ENCODE measurements around the gene MTG2.

The MTG2 gene

DNA sequence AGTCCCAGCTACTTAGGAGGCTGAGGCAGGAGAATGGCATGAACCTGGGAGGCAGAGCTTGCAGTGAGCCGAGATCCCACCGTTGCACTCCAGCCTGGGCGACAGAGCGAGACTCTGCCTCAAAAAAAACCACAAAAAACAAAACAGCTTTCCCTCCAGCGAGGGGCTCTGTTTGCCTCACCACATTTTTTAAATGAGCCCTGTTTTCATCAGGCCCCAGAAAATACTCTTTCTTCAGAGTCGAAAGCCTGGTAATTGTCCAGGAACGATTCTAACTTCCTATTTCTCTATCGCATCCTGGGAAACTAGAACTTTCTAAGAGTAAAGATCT is 12.2 kb downstream of the MTG2 start:
- H3K4me1 ChIP-seq (ENCODE audit: control insufficient read depth, insufficient read depth, low read length): no peaks in the 10 kb centered on the region
- H3K27ac ChIP-seq (ENCODE audit: extremely low read depth, low read depth, low read length): no peak overlapping the region
- no peak overlapping the region for H3K4me3 ChIP-seq (ENCODE audit: low read depth, low read length)
- POLR2A ChIA-PET: no interaction called here
- H3K9me3 ChIP-seq (ENCODE audit: control insufficient read depth, insufficient read depth, low read depth, low read length): no peaks in the 10 kb centered on the region
- CTCF ChIA-PET: interaction anchor here (0.6 kb wide), 2 partner anchors 106 to 125 kb away, joined by 3 to 5 read pairs; no protein-coding TSS in a partner anchor
- TF ChIP-seq ZNF677 (tag by site-specific recombination; IDR thresholded peaks at IDR 0.05): no peak
- peaks cover 15 to 75% of the 10 kb centered on the region in 2 experiments for H3K36me3 ChIP-seq (ENCODE audit: control insufficient read depth in 2 of 2, insufficient read depth in 1 of 2, low read length in 2 of 2)

DNA sequence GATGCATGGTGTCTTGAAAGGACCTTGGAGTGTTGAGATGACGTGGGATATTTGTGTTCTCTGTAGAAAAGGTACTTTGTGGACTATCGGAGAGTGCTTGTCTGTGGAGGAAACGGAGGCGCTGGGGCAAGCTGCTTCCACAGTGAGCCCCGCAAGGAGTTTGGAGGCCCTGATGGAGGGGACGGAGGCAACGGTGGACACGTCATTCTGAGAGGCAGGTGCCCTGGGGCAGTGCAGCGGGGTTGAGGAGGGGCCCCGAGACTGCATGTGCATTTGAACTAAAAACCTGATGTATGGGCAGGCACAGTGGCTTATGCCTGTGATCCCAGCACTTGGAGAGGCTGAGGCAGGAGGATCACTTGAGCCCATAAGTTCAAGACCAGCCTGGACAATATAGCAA is 12.9 kb downstream of the MTG2 start:
- POLR2A ChIA-PET: no interaction called here

DNA sequence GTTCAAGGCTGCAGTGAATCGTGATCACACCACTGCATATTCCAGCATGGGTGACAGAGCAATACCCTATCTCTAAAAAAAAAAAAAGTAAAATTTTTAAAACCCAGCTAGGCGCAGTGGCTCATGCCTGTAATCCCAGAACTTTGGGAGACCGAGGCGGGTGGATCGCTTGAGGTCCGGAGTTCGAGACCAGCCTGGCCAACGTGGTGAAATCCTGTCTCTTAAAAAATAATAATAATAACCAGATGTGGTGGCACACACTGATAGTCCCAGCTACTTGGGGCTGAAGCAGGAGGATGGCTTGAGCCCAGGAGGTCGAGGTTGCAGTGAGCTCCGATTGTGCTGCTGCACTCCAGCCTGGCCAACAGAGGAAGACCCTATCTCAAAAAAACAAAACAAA is 13.5 kb downstream of the MTG2 start:
- Histone ChIP-seq H3K9me3 (ENCODE audit: control insufficient read depth, insufficient read depth, low read depth, low read length) (no peaks in the 10 kb centered on the region), H3K27ac (ENCODE audit: extremely low read depth, low read depth, low read length) (no peak overlapping the region), H3K36me3 (ENCODE audit: control insufficient read depth in 2 of 2, insufficient read depth in 1 of 2, low read length in 2 of 2) (peaks cover 14 to 78% of the 10 kb centered on the region in 2 experiments), H3K4me3 (ENCODE audit: low read depth, low read length) (no peak overlapping the region), H3K4me1 (ENCODE audit: control insufficient read depth, insufficient read depth, low read length) (no peaks in the 10 kb centered on the region)
- TF ChIP-seq ZNF132 (tag by site-specific recombination; IDR thresholded peaks at IDR 0.05; ENCODE audit: borderline replicate concordance): no peak
- no peak for TF ChIP-seq ZNF610 (tag by site-specific recombination; IDR thresholded peaks at IDR 0.05; ENCODE audit: borderline replicate concordance)
- TF ChIP-seq ZFP41 (tag by site-specific recombination; IDR thresholded peaks at IDR 0.05; ENCODE audit: borderline replicate concordance): no peak
- TF ChIP-seq, protein P1, sequence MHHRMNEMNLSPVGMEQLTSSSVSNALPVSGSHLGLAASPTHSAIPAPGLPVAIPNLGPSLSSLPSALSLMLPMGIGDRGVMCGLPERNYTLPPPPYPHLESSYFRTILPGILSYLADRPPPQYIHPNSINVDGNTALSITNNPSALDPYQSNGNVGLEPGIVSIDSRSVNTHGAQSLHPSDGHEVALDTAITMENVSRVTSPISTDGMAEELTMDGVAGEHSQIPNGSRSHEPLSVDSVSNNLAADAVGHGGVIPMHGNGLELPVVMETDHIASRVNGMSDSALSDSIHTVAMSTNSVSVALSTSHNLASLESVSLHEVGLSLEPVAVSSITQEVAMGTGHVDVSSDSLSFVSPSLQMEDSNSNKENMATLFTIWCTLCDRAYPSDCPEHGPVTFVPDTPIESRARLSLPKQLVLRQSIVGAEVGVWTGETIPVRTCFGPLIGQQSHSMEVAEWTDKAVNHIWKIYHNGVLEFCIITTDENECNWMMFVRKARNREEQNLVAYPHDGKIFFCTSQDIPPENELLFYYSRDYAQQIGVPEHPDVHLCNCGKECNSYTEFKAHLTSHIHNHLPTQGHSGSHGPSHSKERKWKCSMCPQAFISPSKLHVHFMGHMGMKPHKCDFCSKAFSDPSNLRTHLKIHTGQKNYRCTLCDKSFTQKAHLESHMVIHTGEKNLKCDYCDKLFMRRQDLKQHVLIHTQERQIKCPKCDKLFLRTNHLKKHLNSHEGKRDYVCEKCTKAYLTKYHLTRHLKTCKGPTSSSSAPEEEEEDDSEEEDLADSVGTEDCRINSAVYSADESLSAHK (tag by site-specific recombination; IDR thresholded peaks at IDR 0.05): no peak
- TF ChIP-seq ZNF184 (tag by site-specific recombination; IDR thresholded peaks at IDR 0.05): no peak
- TF ChIP-seq, protein P2, sequence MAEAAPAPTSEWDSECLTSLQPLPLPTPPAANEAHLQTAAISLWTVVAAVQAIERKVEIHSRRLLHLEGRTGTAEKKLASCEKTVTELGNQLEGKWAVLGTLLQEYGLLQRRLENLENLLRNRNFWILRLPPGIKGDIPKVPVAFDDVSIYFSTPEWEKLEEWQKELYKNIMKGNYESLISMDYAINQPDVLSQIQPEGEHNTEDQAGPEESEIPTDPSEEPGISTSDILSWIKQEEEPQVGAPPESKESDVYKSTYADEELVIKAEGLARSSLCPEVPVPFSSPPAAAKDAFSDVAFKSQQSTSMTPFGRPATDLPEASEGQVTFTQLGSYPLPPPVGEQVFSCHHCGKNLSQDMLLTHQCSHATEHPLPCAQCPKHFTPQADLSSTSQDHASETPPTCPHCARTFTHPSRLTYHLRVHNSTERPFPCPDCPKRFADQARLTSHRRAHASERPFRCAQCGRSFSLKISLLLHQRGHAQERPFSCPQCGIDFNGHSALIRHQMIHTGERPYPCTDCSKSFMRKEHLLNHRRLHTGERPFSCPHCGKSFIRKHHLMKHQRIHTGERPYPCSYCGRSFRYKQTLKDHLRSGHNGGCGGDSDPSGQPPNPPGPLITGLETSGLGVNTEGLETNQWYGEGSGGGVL (tag by site-specific recombination; IDR thresholded peaks at IDR 0.05): no peak
- TF ChIP-seq SCRT1 (tag by site-specific recombination; IDR thresholded peaks at IDR 0.05; ENCODE audit: borderline replicate concordance): no peak
- TF ChIP-seq ZNF221 (tag by site-specific recombination; IDR thresholded peaks at IDR 0.05; ENCODE audit: borderline replicate concordance): no peak
- TF ChIP-seq YY1 (tag by site-specific recombination; IDR thresholded peaks at IDR 0.05): no peak
- no peak for TF ChIP-seq KLF8 (tag by site-specific recombination; IDR thresholded peaks at IDR 0.05)
- TF ChIP-seq ZNF623 (tag by site-specific recombination; IDR thresholded peaks at IDR 0.05): no peak
- no peak for TF ChIP-seq ZNF423 (tag by site-specific recombination; IDR thresholded peaks at IDR 0.05)
- no peak for TF ChIP-seq ZNF501 (tag by site-specific recombination; IDR thresholded peaks at IDR 0.05)
- no peak for TF ChIP-seq HOXC10 (CRISPR knock-in tag; IDR thresholded peaks at IDR 0.05)
- TF ChIP-seq, protein P3, sequence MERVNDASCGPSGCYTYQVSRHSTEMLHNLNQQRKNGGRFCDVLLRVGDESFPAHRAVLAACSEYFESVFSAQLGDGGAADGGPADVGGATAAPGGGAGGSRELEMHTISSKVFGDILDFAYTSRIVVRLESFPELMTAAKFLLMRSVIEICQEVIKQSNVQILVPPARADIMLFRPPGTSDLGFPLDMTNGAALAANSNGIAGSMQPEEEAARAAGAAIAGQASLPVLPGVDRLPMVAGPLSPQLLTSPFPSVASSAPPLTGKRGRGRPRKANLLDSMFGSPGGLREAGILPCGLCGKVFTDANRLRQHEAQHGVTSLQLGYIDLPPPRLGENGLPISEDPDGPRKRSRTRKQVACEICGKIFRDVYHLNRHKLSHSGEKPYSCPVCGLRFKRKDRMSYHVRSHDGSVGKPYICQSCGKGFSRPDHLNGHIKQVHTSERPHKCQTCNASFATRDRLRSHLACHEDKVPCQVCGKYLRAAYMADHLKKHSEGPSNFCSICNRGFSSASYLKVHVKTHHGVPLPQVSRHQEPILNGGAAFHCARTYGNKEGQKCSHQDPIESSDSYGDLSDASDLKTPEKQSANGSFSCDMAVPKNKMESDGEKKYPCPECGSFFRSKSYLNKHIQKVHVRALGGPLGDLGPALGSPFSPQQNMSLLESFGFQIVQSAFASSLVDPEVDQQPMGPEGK (tag by site-specific recombination; IDR thresholded peaks at IDR 0.05): no peak
- TF ChIP-seq ZNF664 (tag by site-specific recombination; IDR thresholded peaks at IDR 0.05): no peak
- CTCF ChIA-PET: interaction anchor here (0.6 kb wide), 1 partner anchor 187 kb away, joined by 3 read pairs; no protein-coding TSS in a partner anchor
- POLR2A ChIA-PET: no interaction called here

More for the DNA sequence above, 12.9 kb downstream of the MTG2 start:
- Histone ChIP-seq H3K27ac (ENCODE audit: extremely low read depth, low read depth, low read length) (no peak overlapping the region), H3K9me3 (ENCODE audit: control insufficient read depth, insufficient read depth, low read depth, low read length) (no peaks in the 10 kb centered on the region), H3K4me3 (ENCODE audit: low read depth, low read length) (no peak overlapping the region), H3K4me1 (ENCODE audit: control insufficient read depth, insufficient read depth, low read length) (no peaks in the 10 kb centered on the region), H3K36me3 (ENCODE audit: control insufficient read depth in 2 of 2, insufficient read depth in 1 of 2, low read length in 2 of 2) (peaks cover 14 to 76% of the 10 kb centered on the region in 2 experiments)
- TF ChIP-seq SP2 (tag by site-specific recombination; IDR thresholded peaks at IDR 0.05): no peak
- no peak for TF ChIP-seq ZNF335 (tag by site-specific recombination; conservative IDR thresholded peaks at IDR 0.05)
- TF ChIP-seq ZNF202 (tag by site-specific recombination; IDR thresholded peaks at IDR 0.05; ENCODE audit: borderline replicate concordance): no peak
- no peak for TF ChIP-seq FEZF1 (tag by site-specific recombination; IDR thresholded peaks at IDR 0.05)
- no peak for TF ChIP-seq ZNF138 (tag by site-specific recombination; IDR thresholded peaks at IDR 0.05; ENCODE audit: borderline replicate concordance)
- TF ChIP-seq GLIS2 (tag by site-specific recombination; IDR thresholded peaks at IDR 0.05): no peak
- TF ChIP-seq SCRT2 (tag by site-specific recombination; IDR thresholded peaks at IDR 0.05): no peak
- no peak for TF ChIP-seq HOXA7 (CRISPR knock-in tag; IDR thresholded peaks at IDR 0.05; ENCODE audit: borderline replicate concordance)
- no peak for TF ChIP-seq BCL11B (tag by site-specific recombination; IDR thresholded peaks at IDR 0.05; ENCODE audit: low read depth)
- TF ChIP-seq ZNF660 (tag by site-specific recombination; IDR thresholded peaks at IDR 0.05): no peak
- TF ChIP-seq ZNF366 (tag by site-specific recombination; conservative IDR thresholded peaks at IDR 0.05): no peak
- no peak for TF ChIP-seq BCL11A (tag by site-specific recombination; IDR thresholded peaks at IDR 0.05; ENCODE audit: low read depth)
- TF ChIP-seq KLF7 (tag by site-specific recombination; IDR thresholded peaks at IDR 0.05; ENCODE audit: borderline replicate concordance): no peak
- TF ChIP-seq ZNF791 (tag by site-specific recombination; IDR thresholded peaks at IDR 0.05): no peak
- no peak for TF ChIP-seq ZNF747 (tag by site-specific recombination; IDR thresholded peaks at IDR 0.05)
- TF ChIP-seq KLF1 (tag by site-specific recombination; IDR thresholded peaks at IDR 0.05): no peak
- TF ChIP-seq ZNF571 (tag by site-specific recombination; IDR thresholded peaks at IDR 0.05): no peak
- CTCF ChIA-PET: interaction anchor here (0.6 kb wide), 1 partner anchor 188 kb away, joined by 3 read pairs; no protein-coding TSS in a partner anchor
